ENCODE measurements around the gene EXOC4.

DNA sequence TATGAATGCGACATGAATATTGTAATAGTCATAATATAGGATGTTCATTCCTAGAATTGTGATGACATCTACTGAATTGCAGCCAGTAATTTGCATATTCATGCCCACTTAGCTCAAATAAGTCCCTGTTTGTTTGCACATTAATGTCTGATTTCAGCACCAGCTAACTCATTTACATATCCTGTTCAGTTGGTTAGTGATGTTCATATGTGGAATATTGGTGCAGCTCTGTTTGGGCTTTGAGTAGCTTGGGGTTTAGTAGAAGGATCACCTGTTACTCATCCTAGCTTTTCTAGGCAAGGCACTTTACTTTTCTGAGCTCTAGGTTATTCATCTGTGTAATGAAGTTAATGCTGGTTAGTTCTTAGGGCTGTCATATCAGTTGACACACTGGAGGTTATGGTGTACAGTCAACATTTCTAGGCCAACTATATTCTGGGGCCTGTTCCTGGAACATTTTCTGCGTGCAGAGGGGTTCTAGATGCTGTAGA, 238.4 kb downstream of the EXOC4 start:
- TF ChIP-seq POLR2AphosphoS5 (IDR thresholded peaks at IDR 0.05; ENCODE audit: borderline replicate concordance, low read depth, low read length): no peak
- TF ChIP-seq EZH2 (IDR thresholded peaks at IDR 0.05): no peak
- no peak for TF ChIP-seq FOXP2 (optimal IDR thresholded peaks at IDR 0.05; ENCODE audit: control extremely low read depth, extremely low read length, insufficient read depth)

Measured in SK-N-MC (cell line).